GM12865 (cell line): Measurements from ENCODE around the gene ZNF410.
"Not testable (repeated sequence)": the region's sequence is repeated elsewhere in the genome, so short reads cannot be mapped to it uniquely, and the experiment has no call there.

ENCODE experiments used
- DNase-seq: peaks from one replicate; pipeline ENCODE4 v3.0.0; 2010; ENCODE audit warnings: low read depth
- H3K4me3 ChIP-seq: 2 replicates; pipeline ENCODE4 v1.5.1; 2011; ENCODE audit warnings: mild to moderate bottlenecking, low read depth, low read length, control low read depth
- CTCF ChIP-seq: IDR thresholded peaks from 2 replicates; pipeline ENCODE4 v1.5.1; 2011; ENCODE audit warnings: low read length, control low read depth, low read depth, inconsistent platforms; ENCODE audit not compliant: insufficient read depth; ENCODE audit errors: missing control alignments

ZNF410 gene

GRCh38 chr14:73903028-73903427, 16.4 kb downstream of the ZNF410 start:
- no peak for DNase-seq
- no peak overlapping the region for H3K4me3 ChIP-seq
- no peak for TF ChIP-seq CTCF

- no peak for DNase-seq
- TF ChIP-seq CTCF = no peak
- no peak overlapping the region for H3K4me3 ChIP-seq
These were observed 23.0 kb downstream of the ZNF410 start for GRCh38 chr14:73909681-73910080.

- DNase-seq = no peak
- H3K4me3 ChIP-seq = no peak overlapping the region
- TF ChIP-seq CTCF = no peak
These were observed 26.6 kb downstream of the ZNF410 start for GRCh38 chr14:73913256-73913655.

GRCh38 chr14:73916324-73916723, 29.7 kb downstream of the ZNF410 start:
- no peak overlapping the region for H3K4me3 ChIP-seq
- no peak for DNase-seq
- TF ChIP-seq CTCF = no peak

- not testable (repeated sequence) for DNase-seq, H3K4me3 ChIP-seq
These were observed 32.8 kb downstream of the ZNF410 start for GRCh38 chr14:73919457-73919856.

- no peak overlapping the region for H3K4me3 ChIP-seq
- no peak for TF ChIP-seq CTCF
- DNase-seq = no peak
These were observed 37.7 kb downstream of the ZNF410 start for GRCh38 chr14:73924337-73924736.

- peak; percentile 9 for DNase-seq
- H3K4me3 ChIP-seq = no peak overlapping the region
- no peak for TF ChIP-seq CTCF
These were observed 49.0 kb downstream of the ZNF410 start for GRCh38 chr14:73935666-73936065.
